PC-3 (cell line): Measurements from ENCODE around the gene GRK6. TPM values are rescaled to one million over a fixed set of nuclear protein-coding genes. Genes with fewer than 3 reads are reported as not detected.

ENCODE experiments used
- ATAC-seq: fragments of 200-7000 bp; cut with Tn5 transposase; 2 replicates; pipeline ENCODE4 v1.9.1; 2020; ENCODE audit warnings: mild to moderate bottlenecking, moderate library complexity
- Bru-seq: library from RNA; stranded (reverse); fragments of 400-500 nt; gene quantifications from one replicate; lab custom pipeline; 2021; lab: Mats Ljungman, UMichigan
- BruChase-seq, 2 experiments: library from RNA; stranded (reverse); fragments of 400-500 nt; gene quantifications; one replicate each; lab custom pipeline; 2021; lab: Mats Ljungman, UMichigan
- BruUV-seq: library from RNA; stranded (reverse); fragments of 400-500 nt; replicated peaks from 2 replicates; lab custom pipeline; 2021; lab: Mats Ljungman, UMichigan
- CTCF ChIA-PET: fragments of 300-600 bp; sonication (Branson Sonifier 250); formaldehyde crosslinking; loops from one replicate; lab custom pipeline; 2022; ENCODE audit warnings: antibody characterized with exemption; lab: Charles Lee
- POLR2A ChIA-PET: fragments of 300-600 bp; sonication (Branson Sonifier 250); formaldehyde crosslinking; loops from one replicate; lab custom pipeline; 2022; ENCODE audit warnings: antibody characterized with exemption; ENCODE audit not compliant: unreplicated experiment; lab: Charles Lee
- DNase-seq: peaks from one replicate; pipeline ENCODE4 v3.0.0-alpha.2; 2015
- H2AFZ ChIP-seq: fragments of 300-600 bp; sonication (generic); 2 replicates; pipeline ENCODE4 v1.6.0; 2016; ENCODE audit warnings: antibody characterized with exemption, low read length
- H3F3A ChIP-seq: fragments of 300-600 bp; sonication (generic); one replicate; pipeline ENCODE4 v1.6.0; 2017; ENCODE audit warnings: antibody characterized with exemption, low read length, control low read depth, mild to moderate bottlenecking; ENCODE audit not compliant: unreplicated experiment
- H3K27ac ChIP-seq: fragments of 300-600 bp; sonication (generic); 2 replicates; pipeline ENCODE4 v1.5.1; 2016; ENCODE audit warnings: mild to moderate bottlenecking, low read length
- H3K27me3 ChIP-seq: fragments of 300-600 bp; sonication (generic); 2 replicates; pipeline ENCODE4 v1.6.1; 2016; ENCODE audit warnings: low read length, mixed read lengths
- H3K36me3 ChIP-seq: fragments of 300-600 bp; sonication (generic); 2 replicates; pipeline ENCODE4 v1.6.1; 2016; ENCODE audit warnings: low read depth, mixed run types, low read length, mixed read lengths
- H3K4me1 ChIP-seq: fragments of 300-600 bp; sonication (generic); 2 replicates; pipeline ENCODE4 v1.5.1; 2016; ENCODE audit warnings: low read length; ENCODE audit not compliant: insufficient read depth
- H3K4me2 ChIP-seq: fragments of 300-600 bp; sonication (generic); 2 replicates; pipeline ENCODE4 v1.6.0; 2016; ENCODE audit warnings: low read length
- H3K4me3 ChIP-seq: fragments of 300-600 bp; sonication (generic); 2 replicates; pipeline ENCODE4 v1.5.1; 2016; ENCODE audit warnings: mild to moderate bottlenecking, low read length, mixed read lengths
- H3K79me2 ChIP-seq: fragments of 300-600 bp; sonication (generic); 2 replicates; pipeline ENCODE4 v1.6.1; 2017; ENCODE audit warnings: low read length, mixed read lengths
- H3K9ac ChIP-seq: fragments of 300-600 bp; sonication (generic); 2 replicates; pipeline ENCODE4 v1.6.0; 2016; ENCODE audit warnings: mild to moderate bottlenecking, low read length
- H3K9me2 ChIP-seq: fragments of 300-600 bp; sonication (generic); replicated peaks from 2 replicates; pipeline ENCODE4 v1.6.1; 2016; ENCODE audit warnings: mixed run types, low read length, mixed read lengths
- H3K9me3 ChIP-seq: fragments of 300-600 bp; sonication (generic); 2 replicates; pipeline ENCODE4 v1.6.1; 2016; ENCODE audit warnings: low read length, mixed read lengths
- H4K20me1 ChIP-seq: fragments of 300-600 bp; sonication (generic); 2 replicates; pipeline ENCODE4 v1.6.1; 2016; ENCODE audit warnings: low read length, mixed read lengths
- CTCF ChIP-seq: fragments of 300-600 bp; sonication (generic); conservative IDR thresholded peaks from 2 replicates; pipeline ENCODE4 v1.5.1; 2017; ENCODE audit warnings: antibody characterized with exemption, low read depth, mild to moderate bottlenecking, low read length
- EZH2 ChIP-seq: fragments of 300-600 bp; sonication (generic); IDR thresholded peaks from one replicate; pipeline ENCODE4 v1.6.1; 2017; ENCODE audit warnings: antibody characterized with exemption, mild to moderate bottlenecking, low read length; ENCODE audit not compliant: unreplicated experiment
- EZH2phosphoT487 ChIP-seq: fragments of 300-600 bp; sonication (generic); IDR thresholded peaks from 2 replicates; pipeline ENCODE4 v1.6.1; 2018; ENCODE audit warnings: mild to moderate bottlenecking, antibody characterized with exemption, low read length, borderline replicate concordance
- intact Hi-C: fragments of 100-400 bp; cut with micrococcal nuclease; formaldehyde crosslinking; loops from 2 replicates; pipeline ENCODE4 v1.9.0; 2023
- long read RNA-seq: library from polyadenylated mRNA; unstranded; transcript quantifications from one replicate; pipeline ENCODE4 v2.0.0, GENCODE V29; 2021; ENCODE audit not compliant: unreplicated experiment
- total RNA-seq: library from RNA; depleted of rRNA; stranded (reverse); fragments of >200 nt; gene quantifications from 2 replicates; pipeline ENCODE4 v1.2.3, GENCODE V29; 2014; rRNA removed

Gene GRK6
- total RNA-seq (69.9 and 88.8 TPM in 2 replicates), Bru-seq, nascent RNA (percentile 71 among the genes with signal in this experiment), BruChase-seq, experiment 1, labeled RNA remaining after a 6-hour chase (percentile 68 among the genes with signal in this experiment), BruChase-seq, experiment 2, labeled RNA remaining after a 2-hour chase (percentile 64 among the genes with signal in this experiment)
- long read RNA-seq, transcript GRK6-201 (16 exons, 2,939 nt), result major isoform, 100 of 199 reads
- long read RNA-seq, transcript GRK6-211 (16 exons, 2,571 nt), result minor isoform, 19 of 199 reads
- long read RNA-seq, transcript GRK6-206 (13 exons, 1,660 nt), result minor isoform, 25 of 199 reads
- long read RNA-seq, partial matches to known transcripts, result 29 of 199 reads
- long read RNA-seq, other reads (novel, unspliced or antisense), result 26 of 199 reads

DNA sequence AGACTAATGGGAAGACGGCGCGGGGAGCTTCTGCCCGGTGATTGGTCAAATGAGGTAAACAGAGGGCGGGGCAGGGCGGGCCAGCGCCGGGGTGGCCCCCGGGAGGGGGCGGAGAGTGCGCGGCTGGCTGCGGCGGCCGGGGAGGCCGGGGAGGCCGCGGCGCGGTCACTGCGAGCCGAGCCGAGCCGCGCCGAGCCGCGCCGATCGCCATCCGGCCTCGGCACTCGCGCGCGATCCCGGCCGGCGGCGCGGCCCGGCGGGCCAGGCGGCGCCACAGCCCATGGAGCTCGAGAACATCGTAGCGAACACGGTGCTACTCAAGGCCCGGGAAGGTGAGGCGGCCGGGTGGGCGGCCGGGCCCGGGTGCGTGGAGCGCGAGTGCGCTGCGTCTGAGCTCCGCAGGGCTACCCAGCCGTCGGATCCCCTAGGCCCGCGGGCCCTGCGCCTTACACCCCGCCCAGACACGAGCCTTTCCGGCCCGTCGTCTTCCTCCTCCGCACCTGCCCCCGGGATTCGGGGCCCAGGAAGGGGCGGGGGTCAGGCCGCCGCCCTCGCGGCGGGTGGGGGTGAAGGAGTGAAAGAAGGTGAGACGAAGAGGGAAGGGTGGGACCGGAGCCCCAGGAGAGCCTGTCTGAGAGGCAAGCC lies at the start of gene GRK6:
Gene GRK6 (plus strand): TSS at position 111 of the 645 bp plus-strand sequence. CDS start 170 bp downstream, at position 281.
- Histone ChIP-seq H3K4me1 (peaks cover 19% of the 10 kb centered on the region), H3K4me2 (peak within 1 kb of the TSS; percentile 99), H2AFZ (peak within 1 kb of the TSS; percentile 74), H3K9ac (peak within 1 kb of the TSS; percentile 90), H3K79me2 (peaks cover 31% of the 10 kb centered on the region), H3F3A (no peaks in the 10 kb centered on the region), H3K27ac (peak within 1 kb of the TSS; percentile 72), H3K27me3 (no peaks in the 10 kb centered on the region), H3K4me3 (peak within 1 kb of the TSS; percentile 75), H3K36me3 (no peaks in the 10 kb centered on the region), H3K9me3 (no peaks in the 10 kb centered on the region), H4K20me1 (0 out of 2 replicates have a peak, but pooled peaks cover 5% of the 10 kb centered on the region), H3K9me2 (no peaks in the 10 kb centered on the region)
- ChIA-PET CTCF (interaction anchor here (0.6 to 2.3 kb wide), 10 partner anchors 19 to 979 kb away, joined by 4 to 32 read pairs (median 8); partner anchors contain the start of gene PRR7), POLR2A (interaction anchor here (0.5 to 1.0 kb wide), 13 partner anchors 15 to 973 kb away, joined by 3 to 16 read pairs (median 6); partner anchors contain the start of gene LMAN2)
- TF ChIP-seq EZH2phosphoT487 (no peak), CTCF (no peak), EZH2 (no peak)
- peak; percentile 42 for DNase-seq
- intact Hi-C loops, result loop anchor here (2.0 kb wide), 3 partner anchors 20 to 28 kb away; partner anchors contain the start of gene PRR7
- BruUV-seq, result no TSS peak
- ATAC-seq, result peak; percentile 8

DNA sequence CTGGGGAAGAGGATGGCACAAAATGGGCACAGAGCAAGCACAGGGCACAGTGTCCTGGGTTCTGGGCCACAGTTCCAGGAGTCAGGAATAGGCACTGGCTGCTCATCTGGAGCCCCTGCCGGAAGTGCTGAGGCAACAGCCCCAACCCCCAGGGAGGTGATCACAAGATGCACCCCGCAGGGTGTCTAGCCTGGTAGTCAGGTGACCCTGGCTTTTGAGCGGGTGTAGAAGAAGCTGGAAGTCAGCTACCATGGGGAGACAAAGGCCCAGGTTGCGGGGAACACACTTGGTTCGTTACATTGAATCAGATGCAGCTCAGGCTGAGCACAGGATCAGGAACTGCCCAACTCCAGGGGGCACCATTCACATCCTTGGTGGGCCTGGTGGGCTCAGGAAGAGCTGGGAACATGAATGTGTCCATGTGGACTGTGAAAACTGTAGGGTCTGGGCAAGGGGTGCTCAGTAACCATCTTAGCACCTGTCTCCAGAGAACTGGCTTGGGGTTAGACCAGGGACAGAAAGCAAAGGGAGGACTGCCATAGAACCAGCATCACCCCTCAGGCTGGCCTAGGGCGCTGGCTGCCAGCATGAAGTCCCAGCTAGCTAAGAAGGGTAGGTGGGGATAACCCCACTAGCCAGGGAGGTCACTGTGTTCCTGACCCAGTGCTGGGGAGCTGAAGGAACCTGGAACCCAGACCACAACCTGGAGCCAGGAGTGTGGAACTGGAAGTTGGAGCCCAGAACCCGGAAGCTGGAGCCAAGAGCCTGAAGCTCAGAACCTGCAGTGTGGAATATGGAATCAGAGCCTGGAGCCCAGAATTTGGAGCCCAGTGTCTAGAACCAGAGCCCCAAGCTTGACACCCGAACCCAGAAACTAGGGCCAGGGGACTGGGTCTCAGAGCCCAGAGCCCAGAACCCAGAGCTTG lies 48.4 kb upstream of the GRK6 start:
- POLR2A ChIA-PET, result interaction anchor here (0.6 to 1.3 kb wide), 3 partner anchors 11 to 48 kb away, joined by 3 to 12 read pairs (median 3); partner anchors contain the start of genes GRK6 and LMAN2
- Histone ChIP-seq H3K4me1 (peaks cover 8% of the 10 kb centered on the region), H3K27ac (no peak overlapping the region), H3K9me2 (no peaks in the 10 kb centered on the region), H3K9me3 (no peaks in the 10 kb centered on the region), H3K27me3 (no peaks in the 10 kb centered on the region), H2AFZ (no peak overlapping the region), H3K9ac (no peak overlapping the region), H3K79me2 (no peaks in the 10 kb centered on the region), H3K4me3 (no peak overlapping the region), H4K20me1 (no peaks in the 10 kb centered on the region), H3K4me2 (no peak overlapping the region), H3F3A (no peaks in the 10 kb centered on the region), H3K36me3 (no peaks in the 10 kb centered on the region)
- CTCF ChIA-PET, result interaction anchor here (1.4 to 1.5 kb wide), 2 partner anchors 12 kb away, joined by 3 read pairs; no protein-coding TSS in a partner anchor
- DNase-seq, result no peak
- no peak for TF ChIP-seq CTCF
- no peak for TF ChIP-seq EZH2
- no peak for TF ChIP-seq EZH2phosphoT487
- no peak for ATAC-seq
- BruUV-seq, result no TSS peak
- intact Hi-C loops, result no loop called here
